H1 (cell line): ENCODE results near the gene CHD5. TPM values are rescaled to one million over a fixed set of nuclear protein-coding genes. Genes with fewer than 3 reads are reported as not detected.

Experiments used
- GABPA ChIP-seq: IDR thresholded peaks from 2 replicates; pipeline ENCODE4 v1.6.1; 2011; ENCODE audit warnings: mild to moderate bottlenecking, low read length, moderate library complexity, borderline replicate concordance; ENCODE audit not compliant: insufficient read depth
- SP2 ChIP-seq: IDR thresholded peaks from 2 replicates; pipeline ENCODE4 v1.6.1; 2012; ENCODE audit warnings: mild to moderate bottlenecking, low read length, inconsistent platforms
- polyA plus RNA-seq, 7 experiments: library from polyadenylated mRNA; depleted of rRNA in 3 of 7; stranded (reverse) in 5 of 7; unstranded in 2 of 7; fragments of >200 nt in 5 of 7; fragments of 200-250 nt in 2 of 7; gene quantifications; 1 replicate in 5 of 7; 2 replicates in 1 of 7; 4 replicates in 1 of 7; pipeline versions ENCODE4 v1.2.1 to v1.2.3, GENCODE V29; 2011 to 2013; ENCODE audit warnings: missing spikeins in 2 of 7, mixed read lengths in 2 of 7
- total RNA-seq: library from RNA; stranded (reverse); fragmentation: NEBNext Ultra II Directional; extraction: Animal tissue kit (Norgen Biotek cat#: 25700); gene quantifications from 2 replicates; pipeline ENCODE4 v1.2.1, GENCODE V29; 2021

Gene CHD5
- total and polyA plus RNA-seq, 2 of the 8 experiments (the other 6 are each of a cell fraction or from before 2014, with no cell fraction given): 0.42 to 1.8 TPM

GRCh38 chr1:6144647-6145395 is 35.3 kb downstream of the CHD5 start (continued):
- no peak for TF ChIP-seq SP2
- TF ChIP-seq GABPA: no peak
